NB4 (cell line): ENCODE results near the gene KIAA1586.

Experiments
- POLR2A ChIP-seq: IDR thresholded peaks from 2 replicates; pipeline ENCODE4 v1.6.1; 2011; ENCODE audit warnings: mild to moderate bottlenecking; ENCODE audit not compliant: insufficient read length; ENCODE audit errors: extremely low read depth
- TF ChIP-seq, protein P1 (sequence below): IDR thresholded peaks from one replicate; pipeline ENCODE4 v1.5.1; 2012; ENCODE audit warnings: low read depth, low read length

DNA sequence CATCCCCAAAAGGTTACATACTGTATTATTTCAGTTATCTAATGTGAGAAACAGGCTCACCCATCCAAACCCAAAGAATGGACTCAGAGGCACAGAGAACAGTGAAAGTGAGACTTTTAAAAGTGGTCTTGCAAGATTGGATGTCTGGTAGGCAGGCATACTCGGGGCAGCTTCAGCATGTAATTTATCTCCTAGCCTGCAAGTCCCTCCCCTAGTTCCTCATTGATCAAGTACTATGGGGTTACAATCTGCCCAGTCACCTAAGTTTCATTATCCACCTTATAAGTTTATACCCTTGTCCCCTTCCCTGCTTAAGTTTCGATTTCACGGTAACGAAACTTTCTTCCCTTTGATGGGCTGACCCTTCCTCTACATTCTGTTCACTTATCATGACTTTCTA lies 22.7 kb downstream of the KIAA1586 start:
- TF ChIP-seq, protein P1, sequence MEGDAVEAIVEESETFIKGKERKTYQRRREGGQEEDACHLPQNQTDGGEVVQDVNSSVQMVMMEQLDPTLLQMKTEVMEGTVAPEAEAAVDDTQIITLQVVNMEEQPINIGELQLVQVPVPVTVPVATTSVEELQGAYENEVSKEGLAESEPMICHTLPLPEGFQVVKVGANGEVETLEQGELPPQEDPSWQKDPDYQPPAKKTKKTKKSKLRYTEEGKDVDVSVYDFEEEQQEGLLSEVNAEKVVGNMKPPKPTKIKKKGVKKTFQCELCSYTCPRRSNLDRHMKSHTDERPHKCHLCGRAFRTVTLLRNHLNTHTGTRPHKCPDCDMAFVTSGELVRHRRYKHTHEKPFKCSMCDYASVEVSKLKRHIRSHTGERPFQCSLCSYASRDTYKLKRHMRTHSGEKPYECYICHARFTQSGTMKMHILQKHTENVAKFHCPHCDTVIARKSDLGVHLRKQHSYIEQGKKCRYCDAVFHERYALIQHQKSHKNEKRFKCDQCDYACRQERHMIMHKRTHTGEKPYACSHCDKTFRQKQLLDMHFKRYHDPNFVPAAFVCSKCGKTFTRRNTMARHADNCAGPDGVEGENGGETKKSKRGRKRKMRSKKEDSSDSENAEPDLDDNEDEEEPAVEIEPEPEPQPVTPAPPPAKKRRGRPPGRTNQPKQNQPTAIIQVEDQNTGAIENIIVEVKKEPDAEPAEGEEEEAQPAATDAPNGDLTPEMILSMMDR: no peak
- no peak for TF ChIP-seq POLR2A
